Body of pancreas (tissue), 4 donors: ENCODE data around the gene MACF1. TPM values are rescaled to one million over a fixed set of nuclear protein-coding genes. Genes with fewer than 3 reads are reported as not detected.
"Not testable (repeated sequence)": the region's sequence is repeated elsewhere in the genome, so short reads cannot be mapped to it uniquely, and the experiment has no call there.

Experiments
- ATAC-seq: fragments of 150-250 bp; one replicate; pipeline ENCODE4 v1.9.1; 2016
- DNase-seq, 4 donors: peaks; one replicate each; pipeline ENCODE4 v3.0.0-alpha.2; 2019
- H3K27ac ChIP-seq, 4 donors: fragments of 200-600 bp; sonication (generic); 1 replicate in 3 of 4; 2 replicates in 1 of 4; pipeline versions ENCODE4 v1.5.1 to v1.6.1; 2016 to 2019; ENCODE audit warnings: mild to moderate bottlenecking in 1 of 4, mixed read lengths in 1 of 4, moderate library complexity in 1 of 4
- H3K27me3 ChIP-seq, 2 donors: fragments of 200-600 bp; sonication (generic); one replicate each; pipeline ENCODE4 v1.6.0; 2016; ENCODE audit warnings: mild to moderate bottlenecking in 1 of 2
- H3K36me3 ChIP-seq, 2 donors: fragments of 200-600 bp; sonication (generic); replicated peaks in 1 of 2; 2 replicates each; pipeline ENCODE4 v1.5.1; 2016; ENCODE audit warnings: low read depth in 2 of 2; ENCODE audit not compliant: insufficient read depth in 1 of 2
- H3K4me1 ChIP-seq: fragments of 200-600 bp; sonication (generic); one replicate; pipeline ENCODE4 v1.6.0; 2016
- H3K4me3 ChIP-seq, 2 donors: fragments of 200-600 bp; sonication (generic); 1 replicate in 1 of 2; 2 replicates in 1 of 2; pipeline ENCODE4 v1.5.1; 2016 to 2019
- H3K9me3 ChIP-seq, 3 donors: fragments of 200-600 bp; sonication (generic); 1 replicate in 2 of 3; 2 replicates in 1 of 3; pipeline ENCODE4 v1.5.1; 2016
- CTCF ChIP-seq, 7 experiments: fragments of 450-650 bp in 4 of 7; fragments of 200-600 bp in 3 of 7; sonication (generic) in 3 of 7; IDR thresholded peaks; one replicate each; pipeline ENCODE4 v1.5.1; 2016 to 2019; ENCODE audit warnings: antibody characterized with exemption in 7 of 7
- POLR2A ChIP-seq, 3 donors: fragments of 450-650 bp; IDR thresholded peaks; one replicate each; pipeline ENCODE4 v1.6.1; 2016; ENCODE audit warnings: antibody characterized with exemption in 3 of 3, mild to moderate bottlenecking in 2 of 3
- WGBS, 2 donors: methylation state at CpG; one replicate each; pipeline ENCODE4 v1.1.5; 2017; 5-methylcytosine and 5-hydroxymethylcytosine counted together
- intact Hi-C: fragments of 100-400 bp; cut with DNase I; formaldehyde crosslinking; loops from one replicate; pipeline ENCODE4 v1.15.1; 2023
- total RNA-seq, 2 donors: library from RNA; depleted of rRNA; stranded (reverse); fragments of >200 nt; gene quantifications; one replicate each; pipeline ENCODE4 v1.1.0, GENCODE V29; 2016

MACF1 gene
- total RNA-seq, 2 donors from 2014 or later: 144 to 190 TPM

- WGBS, 2 donors: 96 to 97% methylated on average over 8 to 10 of the region's 11 CpGs
- no peak overlapping the region for H3K27ac ChIP-seq
- H3K4me1 ChIP-seq: no peaks in the 10 kb centered on the region
- no peak overlapping the region for H3K4me3 ChIP-seq
- no peak for DNase-seq
- H3K9me3 ChIP-seq: no peaks in the 10 kb centered on the region
- TF ChIP-seq POLR2A (IDR thresholded peaks at IDR 0.05): no peak
- TF ChIP-seq CTCF (IDR thresholded peaks at IDR 0.05): no peak
- H3K27me3 ChIP-seq: no peaks in the 10 kb centered on the region
- H3K36me3 ChIP-seq: peaks cover 0 to 14% of the 10 kb centered on the region in 2 donors
- intact Hi-C loops: no loop called here
- ATAC-seq: no peak
Observed at GRCh38 chr1:39526466-39527189, 322.1 kb downstream of the MACF1 start.

- H3K4me3 ChIP-seq, H3K27me3 ChIP-seq, DNase-seq, H3K4me1 ChIP-seq, H3K27ac ChIP-seq, intact Hi-C loops, ATAC-seq, H3K9me3 ChIP-seq: not testable (repeated sequence)
- peaks cover 0 to 15% of the 10 kb centered on the region in 2 donors for H3K36me3 ChIP-seq
- WGBS, 2 donors: 87 to 89% methylated on average over 3 to 8 of the region's 8 CpGs
Observed at GRCh38 chr1:39527190-39527579, 322.7 kb downstream of the MACF1 start.

- H3K27me3 ChIP-seq: no peaks in the 10 kb centered on the region
- H3K4me1 ChIP-seq: no peaks in the 10 kb centered on the region
- WGBS, 2 donors: 72 to 75% methylated on average over 4 of the region's 4 CpGs
- no peak for ATAC-seq
- no peak overlapping the region for H3K27ac ChIP-seq
- peaks cover 0 to 18% of the 10 kb centered on the region in 2 donors for H3K36me3 ChIP-seq
- H3K4me3 ChIP-seq: no peak overlapping the region
- intact Hi-C loops: no loop called here
- TF ChIP-seq POLR2A (IDR thresholded peaks at IDR 0.05) (no peak), CTCF (IDR thresholded peaks at IDR 0.05) (no peak)
- DNase-seq: no peak
- H3K9me3 ChIP-seq: no peaks in the 10 kb centered on the region
Observed at GRCh38 chr1:39528082-39528481, 323.6 kb downstream of the MACF1 start.

GRCh38 chr1:39529901-39530535 lies 325.5 kb downstream of the MACF1 start:
- ATAC-seq (no peak), DNase-seq (no peak)
- Histone ChIP-seq H3K36me3 (peaks cover 0 to 20% of the 10 kb centered on the region in 2 donors), H3K27ac (no peak overlapping the region), H3K4me3 (no peak overlapping the region), H3K4me1 (no peaks in the 10 kb centered on the region), H3K27me3 (no peaks in the 10 kb centered on the region), H3K9me3 (no peaks in the 10 kb centered on the region)
- intact Hi-C loops: loop anchor here (10.0 kb wide), 1 partner anchor 445 kb away; no protein-coding TSS in a partner anchor
- 79 to 98% methylated on average over 6 to 9 of the region's 10 CpGs for WGBS, 2 donors
- no peak for TF ChIP-seq POLR2A (IDR thresholded peaks at IDR 0.05)
- TF ChIP-seq CTCF (IDR thresholded peaks at IDR 0.05): no peak

- 80 to 90% methylated on average over 2 to 4 of the region's 4 CpGs for WGBS, 2 donors
- intact Hi-C loops: loop anchor here (10.0 kb wide), 1 partner anchor 447 kb away; no protein-coding TSS in a partner anchor
- no peaks in the 10 kb centered on the region for H3K4me1 ChIP-seq
- no peak overlapping the region for H3K27ac ChIP-seq
- ATAC-seq: no peak
- no peak for TF ChIP-seq CTCF (IDR thresholded peaks at IDR 0.05)
- no peak for TF ChIP-seq POLR2A (IDR thresholded peaks at IDR 0.05)
- DNase-seq: no peak
- H3K27me3 ChIP-seq: no peaks in the 10 kb centered on the region
- H3K9me3 ChIP-seq: no peaks in the 10 kb centered on the region
- H3K36me3 ChIP-seq: peaks cover 0 to 18% of the 10 kb centered on the region in 2 donors
- H3K4me3 ChIP-seq: no peak overlapping the region
Observed at GRCh38 chr1:39531526-39531925, 327.0 kb downstream of the MACF1 start.
